Right atrium auricular region (tissue), 2 donors: ENCODE results near the gene INO80D. TPM values are rescaled to one million over a fixed set of nuclear protein-coding genes. Genes with fewer than 3 reads are reported as not detected.
"Not testable (repeated sequence)": the region's sequence is repeated elsewhere in the genome, so short reads cannot be mapped to it uniquely, and the experiment has no call there.

Source experiments
- DNase-seq: peaks from one replicate; pipeline ENCODE4 v3.0.0-alpha.2; 2019; ENCODE audit warnings: low spot score
- H3K27ac ChIP-seq, 2 donors: fragments of 200-600 bp; sonication (generic); 1 replicate in 1 of 2; 2 replicates in 1 of 2; pipeline ENCODE4 v1.5.1; 2016 to 2019
- H3K27me3 ChIP-seq, 2 donors: fragments of 200-600 bp; sonication (generic); one replicate each; pipeline versions ENCODE4 v1.5.1 to v1.6.0; 2017 to 2019
- H3K36me3 ChIP-seq: fragments of 200-600 bp; sonication (generic); one replicate; pipeline ENCODE4 v1.5.1; 2016
- H3K4me1 ChIP-seq, 2 donors: fragments of 200-600 bp; sonication (generic); one replicate each; pipeline versions ENCODE4 v1.5.1 to v1.6.0; 2017 to 2019
- H3K4me3 ChIP-seq, 2 donors: fragments of 200-600 bp; sonication (generic); 1 replicate in 1 of 2; 2 replicates in 1 of 2; pipeline ENCODE4 v1.5.1; 2017 to 2019; ENCODE audit warnings: mild to moderate bottlenecking in 1 of 2, moderate library complexity in 1 of 2
- H3K9me3 ChIP-seq, 2 donors: fragments of 200-600 bp; sonication (generic); one replicate each; pipeline ENCODE4 v1.5.1; 2019
- CTCF ChIP-seq, 2 donors: fragments of 200-600 bp; sonication (generic); IDR thresholded peaks; one replicate each; pipeline ENCODE4 v1.5.1; 2019; ENCODE audit warnings: antibody characterized with exemption in 2 of 2
- total RNA-seq, 2 donors: library from RNA; depleted of rRNA; stranded (reverse); fragments of >200 nt; gene quantifications; one replicate each; pipeline ENCODE4 v1.1.0, GENCODE V29; 2016

INO80D gene
- total RNA-seq, result 10 to 100 TPM; 10.2 to 12.9 TPM

GRCh38 chr2:206085742-206086445 lies at the start of gene INO80D:
TSS of gene INO80D (minus strand) at chr2:206086174. CDS start at chr2:206063016, 23,158 bp downstream.
- peak; percentile 35 to 54 for TF ChIP-seq CTCF (IDR thresholded peaks at IDR 0.05)
- Histone ChIP-seq H3K36me3 (peaks cover 4% of the 10 kb centered on the region), H3K4me1 (peaks cover 0 to 19% of the 10 kb centered on the region in 2 donors), H3K4me3 (peak within 1 kb of the TSS; percentile 77 to 90), H3K27me3 (no peaks in the 10 kb centered on the region), H3K9me3 (no peaks in the 10 kb centered on the region), H3K27ac (peak within 1 kb of the TSS; percentile 95 to 98)
- DNase-seq, result peak; percentile 85

GRCh38 chr2:206127656-206128055 lies 41.7 kb upstream of the INO80D start:
- DNase-seq, result no peak
- Histone ChIP-seq H3K27me3 (no peaks in the 10 kb centered on the region), H3K4me3 (no peak overlapping the region), H3K9me3 (no peaks in the 10 kb centered on the region), H3K4me1 (no peaks in the 10 kb centered on the region), H3K36me3 (peaks cover 85% of the 10 kb centered on the region), H3K27ac (no peak overlapping the region)
- TF ChIP-seq CTCF (IDR thresholded peaks at IDR 0.05), result no peak

- TF ChIP-seq CTCF (IDR thresholded peaks at IDR 0.05), result no peak
- Histone ChIP-seq H3K4me1 (no peaks in the 10 kb centered on the region), H3K27me3 (no peaks in the 10 kb centered on the region), H3K9me3 (no peaks in the 10 kb centered on the region), H3K27ac (no peak overlapping the region), H3K4me3 (no peak overlapping the region), H3K36me3 (peaks cover 87% of the 10 kb centered on the region)
- no peak for DNase-seq
Measured at GRCh38 chr2:206125901-206126300, 39.9 kb upstream of the INO80D start.

GRCh38 chr2:206122569-206122968 lies 36.6 kb upstream of the INO80D start:
- H3K36me3 ChIP-seq, result peaks cover 76% of the 10 kb centered on the region
- DNase-seq, H3K4me3 ChIP-seq, H3K9me3 ChIP-seq, H3K27me3 ChIP-seq, H3K4me1 ChIP-seq, H3K27ac ChIP-seq: not testable (repeated sequence)

- Histone ChIP-seq H3K27ac (no peak overlapping the region), H3K36me3 (peaks cover 54% of the 10 kb centered on the region), H3K27me3 (no peaks in the 10 kb centered on the region), H3K4me1 (no peaks in the 10 kb centered on the region), H3K9me3 (no peaks in the 10 kb centered on the region), H3K4me3 (no peak overlapping the region)
- no peak for DNase-seq
- TF ChIP-seq CTCF (IDR thresholded peaks at IDR 0.05), result no peak
Measured at GRCh38 chr2:206116278-206116677, 30.3 kb upstream of the INO80D start.

GRCh38 chr2:206115026-206115578 lies 29.1 kb upstream of the INO80D start:
- H3K36me3 ChIP-seq, result peaks cover 42% of the 10 kb centered on the region
- H3K4me1 ChIP-seq, result no peaks in the 10 kb centered on the region
- no peak overlapping the region for H3K4me3 ChIP-seq
- no peaks in the 10 kb centered on the region for H3K27me3 ChIP-seq
- no peak for DNase-seq
- H3K9me3 ChIP-seq, result no peaks in the 10 kb centered on the region
- TF ChIP-seq CTCF (IDR thresholded peaks at IDR 0.05), result no peak
- no peak overlapping the region for H3K27ac ChIP-seq
